OCI-LY1 (cell line): ENCODE data around the gene SCYL2.
"Not testable (repeated sequence)": the region's sequence is repeated elsewhere in the genome, so short reads cannot be mapped to it uniquely, and the experiment has no call there.

Experiments used
- H2AFZ ChIP-seq: fragments of 200-600 bp; sonication (generic), shearing (Covaris generic); 2 replicates; pipeline ENCODE4 v1.6.0; 2014; ENCODE audit warnings: antibody characterized with exemption, mild to moderate bottlenecking, low read length
- H3F3A ChIP-seq: fragments of 200-600 bp; sonication (generic), shearing (Covaris generic); 2 replicates; pipeline ENCODE4 v1.6.0; 2014; ENCODE audit warnings: mild to moderate bottlenecking, antibody characterized with exemption, low read length, moderate library complexity; ENCODE audit not compliant: insufficient read depth
- H3K27ac ChIP-seq: fragments of 200-600 bp; sonication (generic); 2 replicates; pipeline ENCODE4 v1.5.1; 2014; ENCODE audit warnings: low read length, mixed run types, mild to moderate bottlenecking, low read depth; ENCODE audit not compliant: poor library complexity, severe bottlenecking
- H3K27me3 ChIP-seq: fragments of 200-600 bp; sonication (generic); 2 replicates; pipeline ENCODE4 v1.6.0; 2014; ENCODE audit warnings: antibody characterized with exemption, mild to moderate bottlenecking, low read length, moderate library complexity; ENCODE audit not compliant: insufficient read depth
- H3K36me3 ChIP-seq: fragments of 200-600 bp; sonication (generic); 2 replicates; pipeline ENCODE4 v1.6.1; 2014; ENCODE audit warnings: mild to moderate bottlenecking, antibody characterized with exemption, low read length, moderate library complexity, mixed read lengths; ENCODE audit not compliant: insufficient read depth
- H3K4me1 ChIP-seq: fragments of 200-600 bp; sonication (generic); 2 replicates; pipeline ENCODE4 v1.5.1; 2014; ENCODE audit warnings: mild to moderate bottlenecking, low read length, moderate library complexity; ENCODE audit not compliant: insufficient read depth, severe bottlenecking
- H3K4me2 ChIP-seq: fragments of 200-600 bp; sonication (generic), shearing (Covaris generic); 2 replicates; pipeline ENCODE4 v1.6.1; 2014; ENCODE audit warnings: low read length
- H3K4me3 ChIP-seq: fragments of 200-600 bp; sonication (generic); 2 replicates; pipeline ENCODE4 v1.5.1; 2014; ENCODE audit warnings: low read length, low read depth, mild to moderate bottlenecking, mixed read lengths; ENCODE audit not compliant: poor library complexity, severe bottlenecking
- H3K79me2 ChIP-seq: fragments of 200-600 bp; shearing (Covaris generic); 2 replicates; pipeline ENCODE4 v1.6.1; 2016; ENCODE audit warnings: mixed run types, low read length, mixed read lengths; ENCODE audit not compliant: insufficient read depth
- H3K9ac ChIP-seq: fragments of 200-600 bp; sonication (generic), shearing (Covaris generic); 2 replicates; pipeline ENCODE4 v1.6.1; 2014; ENCODE audit warnings: mild to moderate bottlenecking, low read length, mixed read lengths
- H3K9me2 ChIP-seq: fragments of 200-600 bp; sonication (generic), shearing (Covaris generic); 2 replicates; pipeline ENCODE4 v1.6.1; 2014; ENCODE audit warnings: low read depth, mild to moderate bottlenecking, low read length, mixed read lengths
- H3K9me3 ChIP-seq: fragments of 200-600 bp; shearing (Covaris generic); 2 replicates; pipeline ENCODE4 v1.6.1; 2014; ENCODE audit warnings: low read length, mixed read lengths
- H4K20me1 ChIP-seq: fragments of 200-600 bp; sonication (generic), shearing (Covaris generic); 2 replicates; pipeline ENCODE4 v1.6.0; 2016; ENCODE audit warnings: mild to moderate bottlenecking, low read length; ENCODE audit not compliant: insufficient read depth
- CTCF ChIP-seq: fragments of 200-600 bp; sonication (generic), shearing (Covaris generic); IDR thresholded peaks from 2 replicates; pipeline ENCODE4 v1.5.1; 2017; ENCODE audit warnings: mild to moderate bottlenecking, antibody characterized with exemption, low read length, moderate library complexity, mixed read lengths
- EZH2 ChIP-seq: fragments of 200-600 bp; sonication (generic), shearing (Covaris generic); IDR thresholded peaks from 2 replicates; pipeline ENCODE4 v1.8.0; 2017; ENCODE audit warnings: borderline replicate concordance, mixed run types, mild to moderate bottlenecking, antibody characterized with exemption, low read length, moderate library complexity, mixed read lengths

Gene SCYL2

GRCh38 chr12:100274291-100274690, 7.3 kb downstream of the SCYL2 start:
- Histone ChIP-seq H3K4me1 (peaks cover 4% of the 10 kb centered on the region), H3K79me2 (peaks cover 51% of the 10 kb centered on the region), H3K36me3 (peaks cover 6% of the 10 kb centered on the region; the same call in 1 of the 2 replicates), H3K9me2 (no peaks in the 10 kb centered on the region), H3K27ac (no peak overlapping the region), H3K27me3 (no peaks in the 10 kb centered on the region), H3K4me2 (no peak overlapping the region), H3K4me3 (no peak overlapping the region), H3K9ac (no peak overlapping the region), H4K20me1 (no peaks in the 10 kb centered on the region), H2AFZ (no peak overlapping the region), H3K9me3 (peaks cover 7% of the 10 kb centered on the region), H3F3A (no peaks in the 10 kb centered on the region)
- TF ChIP-seq EZH2 (no peak), CTCF (no peak)

GRCh38 chr12:100279159-100279558, 12.2 kb downstream of the SCYL2 start:
- H2AFZ ChIP-seq = no peak overlapping the region
- H4K20me1 ChIP-seq = no peaks in the 10 kb centered on the region
- H3K4me1 ChIP-seq = no peaks in the 10 kb centered on the region
- H3K27ac ChIP-seq = no peak overlapping the region
- H3K9me2 ChIP-seq = no peaks in the 10 kb centered on the region
- H3K27me3 ChIP-seq = no peaks in the 10 kb centered on the region
- H3K36me3 ChIP-seq = peaks cover 4% of the 10 kb centered on the region
- H3K4me2 ChIP-seq = no peak overlapping the region
- peaks cover 27% of the 10 kb centered on the region for H3K79me2 ChIP-seq
- peaks cover 7% of the 10 kb centered on the region for H3K9me3 ChIP-seq
- H3K9ac ChIP-seq = no peak overlapping the region
- TF ChIP-seq EZH2 (no peak), CTCF (no peak)
- no peaks in the 10 kb centered on the region; the same call in 1 of the 2 replicates for H3F3A ChIP-seq
- no peak overlapping the region for H3K4me3 ChIP-seq

GRCh38 chr12:100279607-100280244, 12.7 kb downstream of the SCYL2 start:
- Histone ChIP-seq H3F3A (no peaks in the 10 kb centered on the region; the same call in 1 of the 2 replicates), H3K9me3 (peaks cover 7% of the 10 kb centered on the region), H3K4me2 (no peak overlapping the region), H3K79me2 (peaks cover 26% of the 10 kb centered on the region), H3K27me3 (no peaks in the 10 kb centered on the region), H3K36me3 (peaks cover 4% of the 10 kb centered on the region), H3K27ac (no peak overlapping the region), H2AFZ (no peak overlapping the region), H3K9ac (no peak overlapping the region), H4K20me1 (no peaks in the 10 kb centered on the region), H3K4me3 (no peak overlapping the region), H3K4me1 (no peaks in the 10 kb centered on the region), H3K9me2 (no peaks in the 10 kb centered on the region)
- TF ChIP-seq EZH2 (no peak), CTCF (no peak)

- not testable (repeated sequence) for H4K20me1 ChIP-seq, H3K9ac ChIP-seq, H3K9me3 ChIP-seq, H3K9me2 ChIP-seq, H3K79me2 ChIP-seq, H3K27me3 ChIP-seq, H3K4me2 ChIP-seq, H3K4me1 ChIP-seq, H3K27ac ChIP-seq, H3F3A ChIP-seq, H2AFZ ChIP-seq, H3K4me3 ChIP-seq
- H3K36me3 ChIP-seq = peaks cover 11% of the 10 kb centered on the region; the same call in 1 of the 2 replicates
Measured at GRCh38 chr12:100284556-100284955, 17.6 kb downstream of the SCYL2 start.
